Muscle layer of colon (tissue), 2 donors: Measurements from ENCODE around the gene KBTBD3.
"Not testable (repeated sequence)": the region's sequence is repeated elsewhere in the genome, so short reads cannot be mapped to it uniquely, and the experiment has no call there.

Source experiments
- H3K27ac ChIP-seq: one replicate; pipeline ENCODE4 v1.7.0; 2013; ENCODE audit warnings: low read depth, mild to moderate bottlenecking, low read length, moderate library complexity
- H3K27me3 ChIP-seq, 2 donors: one replicate each; pipeline ENCODE4 v1.7.0; 2013; ENCODE audit warnings: low read length in 2 of 2, mild to moderate bottlenecking in 2 of 2; ENCODE audit not compliant: insufficient read depth in 2 of 2, control insufficient read depth in 1 of 2
- H3K36me3 ChIP-seq: one replicate; pipeline ENCODE4 v1.7.0; 2013; ENCODE audit warnings: mild to moderate bottlenecking, low read length; ENCODE audit not compliant: insufficient read depth
- H3K4me1 ChIP-seq: one replicate; pipeline ENCODE4 v1.7.0; 2013; ENCODE audit warnings: mild to moderate bottlenecking, low read length; ENCODE audit not compliant: insufficient read depth
- H3K4me3 ChIP-seq, 2 donors: one replicate each; pipeline ENCODE4 v1.7.0; 2013; ENCODE audit warnings: low read length in 2 of 2, low read depth in 1 of 2, mild to moderate bottlenecking in 1 of 2, moderate library complexity in 1 of 2
- H3K9ac ChIP-seq: one replicate; pipeline ENCODE4 v1.7.0; 2013; ENCODE audit warnings: low read length
- H3K9me3 ChIP-seq: one replicate; pipeline ENCODE4 v1.7.0; 2013; ENCODE audit warnings: mild to moderate bottlenecking, low read length
- donor health status: abdominal sarcoma.
- donor health status: Adenocarcinoma of cecum.

KBTBD3 gene

DNA sequence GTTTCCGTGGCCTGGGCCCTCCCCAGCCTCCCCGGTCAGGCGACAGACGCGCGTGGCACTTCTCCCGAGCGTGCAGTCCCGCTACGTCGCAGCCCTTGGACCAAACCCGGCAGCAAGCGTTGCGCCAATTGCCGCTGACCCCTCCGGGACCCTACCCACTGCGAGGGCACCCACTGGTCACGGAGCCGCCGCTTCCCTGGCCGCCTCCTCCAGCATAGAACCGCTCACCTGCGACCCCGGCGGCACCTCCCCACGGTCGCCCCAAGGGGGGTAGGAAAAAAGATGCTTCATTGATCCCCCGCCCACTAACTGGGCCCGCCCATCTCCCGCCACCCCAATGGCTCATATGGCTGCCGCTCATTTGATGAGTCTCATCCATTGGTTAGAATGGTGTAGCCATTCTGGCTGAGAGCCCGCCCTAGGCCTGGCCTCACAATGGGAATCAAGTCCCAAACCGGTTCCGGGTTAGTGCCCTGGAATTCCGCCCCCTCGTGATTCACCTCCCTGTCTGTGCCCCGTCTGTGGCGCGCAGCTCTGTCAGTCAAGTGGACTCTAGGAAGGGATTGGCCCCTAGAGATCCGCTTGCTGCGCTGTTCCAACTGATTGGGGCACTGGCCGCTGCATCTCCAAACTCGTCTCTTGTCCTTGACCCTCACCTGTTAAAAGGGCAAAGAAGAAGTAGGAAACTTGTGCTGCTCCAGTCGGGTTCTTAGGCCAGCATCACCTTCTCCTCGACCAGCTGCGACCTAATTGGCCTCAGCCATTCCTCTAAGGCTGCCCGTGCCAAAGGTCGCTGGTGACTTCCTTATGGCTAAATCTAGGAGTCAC is 55.0 kb downstream of the KBTBD3 start, which contains the start of gene MSANTD4:
Gene MSANTD4 (minus strand): TSS at position 274 of the 828 bp plus-strand sequence. CDS start 11,323 bp downstream, outside the sequence.
- H3K27ac ChIP-seq, result peak within 1 kb of the TSS; percentile 77
- H3K4me1 ChIP-seq, result peaks cover 27% of the 10 kb centered on the region
- no peaks in the 10 kb centered on the region for H3K36me3 ChIP-seq
- H3K4me3 ChIP-seq, result peak within 1 kb of the TSS; percentile 87 to 99
- H3K27me3 ChIP-seq, result no peaks in the 10 kb centered on the region
- no peaks in the 10 kb centered on the region for H3K9me3 ChIP-seq
- H3K9ac ChIP-seq, result peak within 1 kb of the TSS; percentile 50

DNA sequence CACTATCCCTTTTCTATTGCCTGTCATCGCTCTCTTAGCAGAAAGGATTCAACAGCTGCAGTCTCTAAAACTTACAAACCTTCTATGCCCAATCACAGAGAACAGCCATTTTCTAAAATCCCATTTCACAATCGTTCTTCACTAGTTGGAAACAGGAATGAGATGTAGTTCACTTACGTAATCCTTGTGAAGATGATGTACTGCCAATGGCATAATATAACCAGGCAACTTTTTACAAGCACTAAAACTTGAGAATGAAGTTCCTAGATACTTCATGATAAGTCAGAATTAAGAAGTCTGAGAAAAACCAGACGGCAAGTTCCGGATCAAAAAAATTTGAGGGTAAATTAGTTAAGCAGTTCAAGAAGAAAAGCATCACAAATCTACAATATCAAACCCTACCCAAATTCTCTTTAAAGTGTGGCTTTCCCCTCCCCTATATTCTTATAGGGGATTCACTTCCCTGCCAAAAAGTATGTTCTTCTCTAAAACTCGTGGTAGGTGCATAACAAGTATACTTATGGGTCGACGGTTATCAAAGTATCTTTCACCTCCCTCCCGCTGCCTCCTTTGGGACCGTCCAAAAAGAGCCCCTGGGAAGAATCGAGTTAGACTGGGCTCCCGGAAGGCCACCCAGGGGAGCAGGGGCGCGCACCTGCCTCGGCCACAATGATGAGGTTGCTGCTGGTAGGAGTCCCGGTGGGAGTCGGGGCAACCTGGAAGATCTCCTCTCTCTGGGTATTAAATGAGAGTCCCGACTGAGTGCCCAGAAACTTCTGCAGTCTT is 55.8 kb downstream of the KBTBD3 start:
- Histone ChIP-seq H3K36me3 (no peaks in the 10 kb centered on the region), H3K4me3 (peak overlapping the region; percentile 87 to 99), H3K27ac (peak overlapping the region; percentile 77), H3K9me3 (no peaks in the 10 kb centered on the region), H3K27me3 (no peaks in the 10 kb centered on the region), H3K9ac (peak overlapping the region; percentile 50), H3K4me1 (peaks cover 27% of the 10 kb centered on the region)

GRCh38 chr11:106017093-106017492 is 60.1 kb downstream of the KBTBD3 start:
- H3K4me3 ChIP-seq, result no peak overlapping the region
- no peaks in the 10 kb centered on the region for H3K36me3 ChIP-seq
- no peaks in the 10 kb centered on the region for H3K9me3 ChIP-seq
- peaks cover 32% of the 10 kb centered on the region for H3K4me1 ChIP-seq
- no peak overlapping the region for H3K9ac ChIP-seq
- H3K27me3 ChIP-seq, result no peaks in the 10 kb centered on the region
- H3K27ac ChIP-seq, result no peak overlapping the region

GRCh38 chr11:106015066-106015465 is 62.1 kb downstream of the KBTBD3 start:
- Histone ChIP-seq H3K4me1 (peaks cover 22% of the 10 kb centered on the region), H3K4me3 (no peak overlapping the region), H3K9me3 (no peaks in the 10 kb centered on the region), H3K9ac (no peak overlapping the region), H3K27me3 (no peaks in the 10 kb centered on the region), H3K36me3 (peaks cover 7% of the 10 kb centered on the region), H3K27ac (no peak overlapping the region)

DNA sequence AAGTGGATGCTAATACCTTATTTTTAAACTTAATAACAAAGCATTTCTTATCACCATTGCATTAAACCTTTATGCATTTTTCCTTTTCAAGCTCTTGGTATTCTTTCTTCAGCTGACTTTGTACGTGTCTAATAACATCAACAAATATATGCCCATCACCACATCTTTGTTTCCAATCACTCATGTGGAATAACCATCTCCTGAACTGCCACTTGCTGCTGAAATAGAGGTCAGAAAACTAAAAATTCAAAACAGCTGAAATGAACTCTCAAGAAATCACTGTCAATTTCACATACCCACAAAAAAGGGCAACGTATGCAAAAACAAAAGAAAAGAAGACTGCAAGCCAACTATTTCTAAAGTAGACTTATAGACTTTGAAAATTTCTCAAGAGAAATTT is 62.5 kb downstream of the KBTBD3 start:
- peaks cover 18% of the 10 kb centered on the region for H3K4me1 ChIP-seq
- no peak overlapping the region for H3K27ac ChIP-seq
- H3K36me3 ChIP-seq, result peaks cover 10% of the 10 kb centered on the region
- H3K9ac ChIP-seq, result no peak overlapping the region
- H3K4me3 ChIP-seq, result no peak overlapping the region
- H3K27me3 ChIP-seq, result no peaks in the 10 kb centered on the region
- no peaks in the 10 kb centered on the region for H3K9me3 ChIP-seq

DNA sequence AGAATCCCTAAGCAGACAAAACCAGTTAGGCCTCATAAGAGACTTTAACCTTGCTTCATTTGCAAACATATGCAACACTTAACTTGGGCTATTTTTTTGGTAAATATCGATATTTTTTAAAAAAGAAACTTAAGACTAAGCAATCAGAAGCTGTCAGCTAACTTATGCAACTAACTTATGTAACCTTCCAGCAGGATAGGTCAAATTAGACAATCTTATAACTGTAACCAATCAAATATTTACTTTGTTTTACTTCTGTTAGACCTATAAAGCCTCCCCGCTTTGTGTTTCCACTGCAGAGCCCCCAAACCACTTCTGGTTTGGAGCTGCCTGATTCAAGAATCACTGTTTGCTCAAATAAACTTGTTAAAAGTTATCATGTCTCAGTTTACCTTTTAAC is 63.1 kb downstream of the KBTBD3 start:
- no peaks in the 10 kb centered on the region for H3K27me3 ChIP-seq
- H3K9me3 ChIP-seq, result no peaks in the 10 kb centered on the region
- no peak overlapping the region for H3K9ac ChIP-seq
- H3K4me1 ChIP-seq, result peaks cover 13% of the 10 kb centered on the region
- no peak overlapping the region for H3K27ac ChIP-seq
- H3K36me3 ChIP-seq, result peaks cover 16% of the 10 kb centered on the region
- no peak overlapping the region for H3K4me3 ChIP-seq

DNA sequence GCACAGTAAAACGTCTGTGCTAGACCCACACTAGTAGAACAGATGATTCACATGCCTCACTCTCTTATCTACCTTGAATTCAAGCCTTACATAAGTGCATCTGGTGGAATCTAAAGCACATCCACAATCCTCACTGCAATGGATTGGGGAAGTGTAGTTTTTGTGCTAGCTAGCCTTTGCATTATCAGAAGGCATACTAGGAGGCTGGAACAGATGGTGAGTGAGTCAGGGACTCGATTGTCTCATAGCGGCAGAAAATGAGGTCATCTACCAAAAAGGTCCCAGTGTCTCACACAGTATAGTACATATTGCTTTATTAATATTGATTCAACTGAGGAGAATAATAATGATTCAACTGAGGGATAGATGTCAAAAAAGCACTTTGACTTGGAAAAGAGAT is 64.4 kb downstream of the KBTBD3 start:
- no peaks in the 10 kb centered on the region for H3K27me3 ChIP-seq
- H3K4me1 ChIP-seq, result peaks cover 5% of the 10 kb centered on the region
- H3K9ac ChIP-seq, result no peak overlapping the region
- no peak overlapping the region for H3K27ac ChIP-seq
- no peak overlapping the region for H3K4me3 ChIP-seq
- H3K9me3 ChIP-seq, result no peaks in the 10 kb centered on the region
- H3K36me3 ChIP-seq, result peaks cover 27% of the 10 kb centered on the region

- peaks cover 27% of the 10 kb centered on the region for H3K36me3 ChIP-seq
- no peak overlapping the region for H3K9ac ChIP-seq
- no peaks in the 10 kb centered on the region for H3K9me3 ChIP-seq
- no peak overlapping the region for H3K27ac ChIP-seq
- H3K4me1 ChIP-seq, result peaks cover 5% of the 10 kb centered on the region
- H3K27me3 ChIP-seq, result no peaks in the 10 kb centered on the region
- H3K4me3 ChIP-seq, result no peak overlapping the region
These were observed 65.7 kb downstream of the KBTBD3 start for GRCh38 chr11:106011481-106011880.

DNA sequence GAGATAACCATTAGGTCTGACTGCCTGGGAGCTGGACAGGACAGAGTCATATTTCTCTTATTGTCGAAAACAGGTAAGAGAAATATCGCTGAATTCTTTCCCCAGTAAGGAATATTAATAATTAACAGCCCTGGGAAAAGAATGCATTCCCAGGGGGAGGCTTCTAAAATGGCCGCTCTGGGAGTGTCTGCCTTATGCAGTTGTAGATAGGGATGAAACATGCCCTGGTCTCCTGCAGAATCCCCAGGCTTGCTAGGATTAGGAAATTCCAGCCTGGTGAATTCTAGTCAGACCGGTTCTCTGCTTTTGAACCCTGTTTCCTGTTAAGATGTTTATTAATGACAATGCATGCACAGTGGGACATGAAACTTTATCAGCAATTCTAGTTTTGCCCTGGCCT is 74.1 kb downstream of the KBTBD3 start:
- not testable (repeated sequence) for H3K27ac ChIP-seq, H3K9ac ChIP-seq, H3K27me3 ChIP-seq, H3K4me3 ChIP-seq, H3K36me3 ChIP-seq, H3K4me1 ChIP-seq, H3K9me3 ChIP-seq

DNA sequence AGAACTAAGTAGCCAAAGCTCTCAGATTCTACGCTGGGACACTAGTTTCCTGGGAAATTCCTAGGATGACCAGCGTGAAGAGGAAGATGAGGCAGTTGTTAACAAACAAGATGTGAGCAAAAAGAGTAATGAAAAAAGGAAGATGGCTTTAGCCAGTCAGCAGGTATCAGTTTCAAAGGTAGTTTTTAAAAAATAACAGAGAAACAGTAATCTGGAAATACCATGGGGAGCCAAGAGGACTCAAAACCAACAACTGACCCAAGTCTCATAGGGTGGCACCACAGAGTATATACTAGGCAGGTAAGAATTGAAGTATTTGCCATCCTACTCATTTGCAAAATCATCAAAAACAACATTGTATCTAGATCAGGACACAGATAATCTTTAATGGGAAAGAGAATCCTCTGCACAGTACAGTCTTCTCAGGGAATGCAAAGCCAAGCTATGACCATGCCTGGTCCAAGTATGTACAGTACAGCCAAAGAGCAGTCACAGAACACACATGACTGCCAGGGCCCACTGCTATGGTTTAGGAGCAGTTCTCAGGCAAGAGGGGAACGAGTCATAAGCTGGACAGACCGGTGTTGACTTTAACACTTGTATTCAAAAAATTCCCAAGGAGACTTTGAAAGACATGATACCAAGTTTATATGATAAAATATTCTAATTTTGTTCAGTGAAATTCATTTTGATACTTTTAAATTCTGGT is 75.7 kb downstream of the KBTBD3 start:
- H3K4me3 ChIP-seq, result no peak overlapping the region
- no peaks in the 10 kb centered on the region for H3K4me1 ChIP-seq
- no peak overlapping the region for H3K9ac ChIP-seq
- H3K36me3 ChIP-seq, result peaks cover 3% of the 10 kb centered on the region
- no peaks in the 10 kb centered on the region for H3K9me3 ChIP-seq
- no peak overlapping the region for H3K27ac ChIP-seq
- H3K27me3 ChIP-seq, result no peaks in the 10 kb centered on the region
